WI38 (cell line): ENCODE results near the gene TPST1.

ENCODE experiments used
- H3K4me3 ChIP-seq: 2 replicates; pipeline ENCODE4 v1.5.1; 2011; ENCODE audit warnings: low read depth, mild to moderate bottlenecking, control low read depth, low read length
- TF ChIP-seq, protein P1 (sequence below): IDR thresholded peaks from 2 replicates; pipeline ENCODE4 v1.5.1; 2012; ENCODE audit warnings: low read depth, mild to moderate bottlenecking, control low read depth, low read length

TPST1 gene

DNA sequence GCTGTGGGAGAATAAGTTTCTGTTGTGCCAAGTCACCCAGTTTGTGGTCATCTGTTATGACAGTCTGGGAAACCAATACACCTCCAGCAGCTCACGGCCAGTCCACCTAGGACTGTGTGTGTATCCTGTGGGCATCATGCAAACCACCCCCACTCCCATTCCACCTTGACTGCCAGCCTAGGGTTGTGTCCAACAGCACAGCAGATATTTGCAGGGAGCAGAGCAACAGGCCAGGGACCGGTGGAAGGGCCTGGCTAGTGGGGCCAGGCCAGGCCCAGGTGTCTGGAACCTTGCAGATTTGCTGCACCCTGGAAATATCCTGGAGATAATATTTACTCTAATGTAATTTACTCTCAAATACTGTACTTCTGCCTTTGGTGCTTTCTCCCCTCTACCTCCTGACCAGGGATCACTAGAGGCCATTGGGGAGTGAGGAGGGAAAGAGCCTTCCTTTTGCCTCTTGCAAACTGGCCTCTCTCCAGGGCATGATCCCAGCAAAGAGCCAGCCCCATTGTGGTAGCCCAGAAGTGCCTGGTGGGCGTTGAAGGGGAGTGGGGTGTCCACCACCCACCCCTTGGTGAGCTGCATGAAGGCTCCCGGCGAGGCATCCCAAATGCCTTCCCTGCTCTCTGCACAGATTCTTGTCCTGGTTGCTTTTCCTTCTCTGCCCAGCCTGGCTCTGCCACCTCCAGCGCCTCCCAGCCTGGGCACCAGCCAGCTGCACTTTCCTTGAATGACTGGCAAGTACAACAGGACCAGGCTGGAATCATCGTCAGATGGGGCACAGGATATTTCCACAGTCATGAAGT is 15.2 kb upstream of the TPST1 start:
- TF ChIP-seq, protein P1, sequence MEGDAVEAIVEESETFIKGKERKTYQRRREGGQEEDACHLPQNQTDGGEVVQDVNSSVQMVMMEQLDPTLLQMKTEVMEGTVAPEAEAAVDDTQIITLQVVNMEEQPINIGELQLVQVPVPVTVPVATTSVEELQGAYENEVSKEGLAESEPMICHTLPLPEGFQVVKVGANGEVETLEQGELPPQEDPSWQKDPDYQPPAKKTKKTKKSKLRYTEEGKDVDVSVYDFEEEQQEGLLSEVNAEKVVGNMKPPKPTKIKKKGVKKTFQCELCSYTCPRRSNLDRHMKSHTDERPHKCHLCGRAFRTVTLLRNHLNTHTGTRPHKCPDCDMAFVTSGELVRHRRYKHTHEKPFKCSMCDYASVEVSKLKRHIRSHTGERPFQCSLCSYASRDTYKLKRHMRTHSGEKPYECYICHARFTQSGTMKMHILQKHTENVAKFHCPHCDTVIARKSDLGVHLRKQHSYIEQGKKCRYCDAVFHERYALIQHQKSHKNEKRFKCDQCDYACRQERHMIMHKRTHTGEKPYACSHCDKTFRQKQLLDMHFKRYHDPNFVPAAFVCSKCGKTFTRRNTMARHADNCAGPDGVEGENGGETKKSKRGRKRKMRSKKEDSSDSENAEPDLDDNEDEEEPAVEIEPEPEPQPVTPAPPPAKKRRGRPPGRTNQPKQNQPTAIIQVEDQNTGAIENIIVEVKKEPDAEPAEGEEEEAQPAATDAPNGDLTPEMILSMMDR = no peak

DNA sequence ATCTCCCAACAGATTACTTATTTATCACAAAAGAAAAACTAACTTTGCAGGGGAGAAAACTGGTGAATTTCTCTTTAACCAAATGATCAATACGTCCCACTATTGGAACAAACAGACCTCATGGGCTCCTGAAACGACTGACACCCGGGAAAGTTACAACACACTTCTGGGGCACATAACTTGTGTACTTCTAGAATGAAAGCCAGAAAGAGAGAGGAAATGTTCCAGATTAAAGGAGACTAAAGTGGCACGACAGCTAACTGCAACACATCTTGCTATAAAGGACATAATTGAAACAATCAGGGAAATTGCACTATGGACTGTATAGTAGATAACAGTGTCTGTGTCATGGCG is 14.7 kb upstream of the TPST1 start:
- TF ChIP-seq, protein P1 = no peak
- no peak overlapping the region for H3K4me3 ChIP-seq

More for the DNA sequence above, 15.2 kb upstream of the TPST1 start:
- no peak overlapping the region for H3K4me3 ChIP-seq

DNA sequence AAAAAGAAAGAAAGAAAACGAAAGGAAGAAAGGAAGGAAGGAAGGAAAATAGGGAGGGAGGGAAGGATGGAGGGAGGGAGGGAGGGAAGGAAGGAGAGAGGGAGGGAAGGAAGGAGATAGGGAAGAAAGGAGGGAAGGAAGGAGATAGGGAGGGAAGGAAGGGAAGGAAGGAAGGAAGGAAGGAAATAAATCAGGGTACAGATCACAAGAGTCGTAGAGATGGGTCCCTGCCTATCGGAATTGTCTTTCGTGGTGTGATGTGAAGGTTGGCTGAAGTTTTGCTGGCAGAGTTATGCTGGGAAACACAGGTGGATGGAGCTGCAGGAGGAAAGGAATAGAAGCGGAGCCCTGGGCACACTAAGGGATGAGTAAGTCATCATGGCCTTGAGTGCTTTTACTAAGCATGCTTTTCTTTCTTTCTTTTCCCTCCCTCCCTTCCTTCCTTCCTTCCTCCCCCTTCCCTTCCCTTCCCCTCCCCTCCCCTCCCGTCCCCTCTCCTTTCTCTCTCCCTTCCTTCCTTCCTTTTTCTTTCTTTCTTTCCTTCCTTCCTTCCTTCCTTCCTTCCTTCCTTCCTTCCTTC is 11.9 kb upstream of the TPST1 start:
- TF ChIP-seq, protein P1 = no peak
- no peak overlapping the region for H3K4me3 ChIP-seq

DNA sequence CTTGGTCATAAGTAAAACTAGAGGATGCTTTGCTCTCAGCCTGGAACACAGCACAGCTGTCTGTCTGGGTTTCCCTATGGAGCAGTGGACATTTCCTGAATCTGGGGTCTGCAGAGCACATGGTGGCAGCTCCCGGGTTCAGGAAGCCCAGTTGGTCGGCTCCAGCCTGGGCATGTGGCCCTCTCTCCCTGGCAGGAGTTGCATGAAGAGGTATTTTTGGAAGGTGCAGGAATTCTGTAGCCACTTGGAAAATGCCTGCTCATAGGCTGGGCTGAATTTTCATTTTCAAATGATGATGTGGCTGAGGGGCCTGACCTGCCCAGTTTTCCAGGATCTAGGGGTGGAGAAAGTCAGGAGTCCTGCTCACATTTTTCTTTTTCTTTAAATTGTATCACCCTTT is 6.7 kb upstream of the TPST1 start:
- TF ChIP-seq, protein P1 = no peak
- no peak overlapping the region for H3K4me3 ChIP-seq

DNA sequence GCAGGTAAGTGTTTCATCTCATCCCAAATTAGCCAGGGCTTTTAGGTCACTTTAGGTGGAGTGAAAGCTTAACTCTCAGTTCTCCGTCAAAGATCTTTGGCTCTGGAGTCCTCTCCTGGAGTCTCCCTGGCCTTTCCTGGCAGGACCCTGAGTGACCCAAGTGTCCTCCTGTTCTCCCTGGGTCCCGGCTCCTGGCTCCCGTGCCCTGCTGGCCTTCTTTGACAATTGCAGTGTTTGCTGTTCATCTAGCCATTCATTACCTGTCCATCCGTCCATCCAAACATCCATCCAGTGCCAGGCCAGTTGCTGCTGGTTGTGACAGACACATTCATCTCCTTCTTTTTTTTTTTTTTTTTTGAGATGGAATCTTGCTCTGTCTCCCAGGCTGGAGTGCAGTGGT is 6.2 kb upstream of the TPST1 start:
- TF ChIP-seq, protein P1 = no peak
- H3K4me3 ChIP-seq = no peak overlapping the region

DNA sequence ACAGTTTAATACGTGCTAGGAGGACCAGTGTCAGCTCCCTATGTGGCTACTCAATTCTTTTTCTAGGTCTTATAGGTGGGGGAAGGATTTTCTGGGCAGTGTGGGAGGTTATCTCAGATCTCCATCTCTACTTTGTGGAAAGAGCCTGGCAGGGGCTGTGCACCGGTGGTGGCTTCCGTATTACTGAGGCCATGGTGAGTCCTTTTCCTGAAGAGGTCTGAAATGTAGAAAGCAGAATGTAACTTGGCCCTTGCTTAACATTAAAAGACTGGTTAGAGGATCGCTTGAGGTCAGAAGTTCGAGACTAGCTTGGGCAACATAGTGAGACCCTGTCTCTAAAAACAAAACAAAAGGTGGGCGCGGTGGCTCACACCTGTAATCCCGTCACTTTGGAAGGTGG is 2.7 kb upstream of the TPST1 start:
- TF ChIP-seq, protein P1 = no peak
- no peak overlapping the region for H3K4me3 ChIP-seq

DNA sequence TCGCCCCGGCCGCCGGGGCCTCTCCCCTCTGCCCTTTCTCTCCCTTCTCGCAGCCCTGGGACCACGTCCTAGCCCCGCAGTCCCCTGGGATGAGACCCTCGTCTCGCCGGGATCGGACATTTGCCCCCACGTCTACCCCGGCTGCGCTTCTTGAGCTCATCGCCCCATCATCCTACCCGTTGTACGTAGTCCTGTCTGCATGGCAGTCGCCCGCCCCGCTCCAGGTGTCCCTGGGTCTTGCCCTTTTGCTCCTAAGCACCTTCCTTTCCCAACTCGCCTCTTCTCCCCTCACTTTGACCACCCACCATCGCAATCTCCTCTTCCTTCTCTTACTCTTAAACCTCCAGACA is 582 bp downstream of the TPST1 start:
- TF ChIP-seq, protein P1 = no peak
- peak overlapping the region; percentile 94 for H3K4me3 ChIP-seq
